SK-N-SH treated with all-trans-retinoic acid at 6 μM for 48 hours (cell line): ENCODE measurements around the gene RUNDC3A.

Source experiments
- ATAC-seq: fragments of 200-7000 bp; cut with Tn5 transposase; 3 replicates; pipeline ENCODE4 v1.9.1; 2020; ENCODE audit warnings: mild to moderate bottlenecking, moderate library complexity
- ARNTL ChIP-seq: fragments of 450-650 bp; formaldehyde crosslinking; IDR thresholded peaks from 2 replicates; pipeline ENCODE4 v1.5.0; 2020; ENCODE audit warnings: low read depth, mild to moderate bottlenecking, moderate library complexity, borderline replicate concordance
- CSDC2 ChIP-seq: fragments of 250-450 bp; sonication (Bioruptor Pico); IDR thresholded peaks from 2 replicates; pipeline ENCODE4 v1.5.0; 2020; ENCODE audit warnings: mild to moderate bottlenecking, moderate library complexity
- CSRNP3 ChIP-seq: fragments of 250-450 bp; sonication (Bioruptor Pico); IDR thresholded peaks from 2 replicates; pipeline ENCODE4 v1.5.1; 2021; ENCODE audit warnings: mild to moderate bottlenecking, moderate library complexity
- ESRRG ChIP-seq: fragments of 250-450 bp; sonication (Bioruptor Pico); IDR thresholded peaks from 2 replicates; pipeline ENCODE4 v1.6.1; 2021; ENCODE audit warnings: mild to moderate bottlenecking
- GLIS3 ChIP-seq: fragments of 250-450 bp; sonication (Bioruptor Pico); IDR thresholded peaks from 2 replicates; pipeline ENCODE4 v1.5.0; 2020; ENCODE audit warnings: mild to moderate bottlenecking, moderate library complexity
- ISL1 ChIP-seq: fragments of 250-450 bp; sonication (Bioruptor Pico); IDR thresholded peaks from 2 replicates; pipeline ENCODE4 v2.1.2; 2022; ENCODE audit warnings: mild to moderate bottlenecking, moderate library complexity
- OSR1 ChIP-seq: fragments of 250-450 bp; sonication (Bioruptor Pico); IDR thresholded peaks from 2 replicates; pipeline ENCODE4 v1.8.0; 2022; ENCODE audit warnings: moderate library complexity, mild to moderate bottlenecking, inconsistent platforms
- POU6F1 ChIP-seq: fragments of 250-450 bp; sonication (Bioruptor Pico); IDR thresholded peaks from 2 replicates; pipeline ENCODE4 v1.8.0; 2021; ENCODE audit warnings: low read depth, mild to moderate bottlenecking, moderate library complexity, borderline replicate concordance
- PPARA ChIP-seq: fragments of 250-450 bp; sonication (Bioruptor Pico); IDR thresholded peaks from 2 replicates; pipeline ENCODE4 v1.5.0; 2020; ENCODE audit warnings: mild to moderate bottlenecking, borderline replicate concordance
- RARB ChIP-seq: fragments of 250-450 bp; sonication (Bioruptor Pico); IDR thresholded peaks from 2 replicates; pipeline ENCODE4 v1.8.0; 2021; ENCODE audit warnings: mild to moderate bottlenecking, moderate library complexity
- SNAI2 ChIP-seq: fragments of 250-450 bp; sonication (Bioruptor Pico); IDR thresholded peaks from 2 replicates; pipeline ENCODE4 v1.5.0; 2020; ENCODE audit warnings: mild to moderate bottlenecking, moderate library complexity
- TOX ChIP-seq: fragments of 250-450 bp; sonication (Bioruptor Pico); IDR thresholded peaks from 2 replicates; pipeline ENCODE4 v1.8.0; 2021; ENCODE audit warnings: mild to moderate bottlenecking, moderate library complexity, borderline replicate concordance
- TSHZ2 ChIP-seq: fragments of 250-450 bp; sonication (Bioruptor Pico); IDR thresholded peaks from 2 replicates; pipeline ENCODE4 v1.5.0; 2020; ENCODE audit warnings: mild to moderate bottlenecking, moderate library complexity
- ZFP3 ChIP-seq: fragments of 250-450 bp; sonication (Bioruptor Pico); IDR thresholded peaks from 2 replicates; pipeline ENCODE4 v1.5.0; 2020; ENCODE audit warnings: mild to moderate bottlenecking, moderate library complexity
- ZFP30 ChIP-seq: fragments of 450-650 bp; formaldehyde crosslinking; IDR thresholded peaks from 2 replicates; pipeline ENCODE4 v1.5.0; 2022; ENCODE audit warnings: mild to moderate bottlenecking, moderate library complexity
- ZNF8 ChIP-seq: fragments of 450-650 bp; formaldehyde crosslinking; IDR thresholded peaks from 2 replicates; pipeline ENCODE4 v1.5.0; 2020; ENCODE audit warnings: mild to moderate bottlenecking, moderate library complexity
- TF ChIP-seq, protein P1 (sequence below): fragments of 250-450 bp; sonication (Bioruptor Pico); IDR thresholded peaks from 2 replicates; pipeline ENCODE4 v1.5.1; 2020; ENCODE audit warnings: low read depth, mild to moderate bottlenecking, moderate library complexity
- TF ChIP-seq, protein P2 (sequence below): fragments of 250-450 bp; sonication (Bioruptor Pico); IDR thresholded peaks from 2 replicates; pipeline ENCODE4 v1.8.0; 2020; ENCODE audit warnings: mild to moderate bottlenecking, moderate library complexity, borderline replicate concordance

The RUNDC3A gene

DNA sequence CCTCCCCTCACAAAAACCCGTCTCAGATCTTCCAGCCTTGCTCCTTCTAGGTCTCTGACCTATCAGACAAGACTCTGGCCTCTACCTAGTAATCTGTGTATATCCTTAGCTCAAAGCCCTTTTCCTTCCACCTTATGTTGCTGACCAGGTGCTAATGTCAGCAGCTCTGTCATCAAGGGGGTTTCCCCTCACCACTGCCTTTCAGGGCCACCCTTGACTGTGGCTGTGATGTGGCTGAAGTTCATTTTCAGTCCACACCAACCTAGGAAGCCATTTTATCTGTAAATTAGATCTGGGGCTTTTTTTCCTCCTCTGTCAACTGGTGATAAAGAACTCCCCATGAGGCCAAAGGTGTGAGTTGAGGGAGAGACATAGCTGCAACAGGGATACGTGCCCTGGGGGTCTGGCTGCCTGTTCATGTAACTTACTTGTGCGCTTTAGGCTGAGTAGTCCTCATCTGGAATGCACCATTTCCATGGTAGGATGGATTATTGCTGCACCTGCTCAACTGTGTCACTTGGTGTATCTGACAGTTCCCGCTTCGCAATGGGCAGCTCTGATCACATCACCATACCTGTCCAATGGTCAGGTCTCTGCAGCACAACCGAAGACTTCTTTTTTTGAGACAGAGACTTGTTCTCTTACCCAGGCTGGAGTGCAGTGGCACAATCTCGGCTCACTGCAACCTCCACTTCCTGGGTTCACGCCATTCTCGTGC lies 14.7 kb upstream of the RUNDC3A start:
- TF ChIP-seq ARNTL (no peak), OSR1 (no peak), TSHZ2 (no peak), ESRRG (CRISPR knock-in tag) (no peak), RARB (no peak), TOX (CRISPR knock-in tag) (no peak)
- TF ChIP-seq, protein P1, sequence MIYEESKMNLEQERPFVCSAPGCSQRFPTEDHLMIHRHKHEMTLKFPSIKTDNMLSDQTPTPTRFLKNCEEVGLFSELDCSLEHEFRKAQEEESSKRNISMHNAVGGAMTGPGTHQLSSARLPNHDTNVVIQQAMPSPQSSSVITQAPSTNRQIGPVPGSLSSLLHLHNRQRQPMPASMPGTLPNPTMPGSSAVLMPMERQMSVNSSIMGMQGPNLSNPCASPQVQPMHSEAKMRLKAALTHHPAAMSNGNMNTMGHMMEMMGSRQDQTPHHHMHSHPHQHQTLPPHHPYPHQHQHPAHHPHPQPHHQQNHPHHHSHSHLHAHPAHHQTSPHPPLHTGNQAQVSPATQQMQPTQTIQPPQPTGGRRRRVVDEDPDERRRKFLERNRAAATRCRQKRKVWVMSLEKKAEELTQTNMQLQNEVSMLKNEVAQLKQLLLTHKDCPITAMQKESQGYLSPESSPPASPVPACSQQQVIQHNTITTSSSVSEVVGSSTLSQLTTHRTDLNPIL = no peak

GRCh38 chr17:44297975-44298374 lies 10.4 kb upstream of the RUNDC3A start:
- ATAC-seq = no peak
- TF ChIP-seq RARB (no peak), ARNTL (no peak), CSRNP3 (CRISPR knock-in tag) (no peak), TOX (CRISPR knock-in tag) (no peak), GLIS3 (CRISPR knock-in tag) (no peak), ZNF8 (CRISPR knock-in tag) (no peak), ESRRG (CRISPR knock-in tag) (no peak), SNAI2 (no peak), POU6F1 (CRISPR knock-in tag) (no peak), CSDC2 (CRISPR knock-in tag) (no peak), TSHZ2 (no peak), ISL1 (CRISPR knock-in tag) (no peak), ZFP30 (no peak), PPARA (CRISPR knock-in tag) (no peak), ZFP3 (CRISPR knock-in tag) (no peak)
- TF ChIP-seq, protein P1 = no peak
- TF ChIP-seq, protein P2, sequence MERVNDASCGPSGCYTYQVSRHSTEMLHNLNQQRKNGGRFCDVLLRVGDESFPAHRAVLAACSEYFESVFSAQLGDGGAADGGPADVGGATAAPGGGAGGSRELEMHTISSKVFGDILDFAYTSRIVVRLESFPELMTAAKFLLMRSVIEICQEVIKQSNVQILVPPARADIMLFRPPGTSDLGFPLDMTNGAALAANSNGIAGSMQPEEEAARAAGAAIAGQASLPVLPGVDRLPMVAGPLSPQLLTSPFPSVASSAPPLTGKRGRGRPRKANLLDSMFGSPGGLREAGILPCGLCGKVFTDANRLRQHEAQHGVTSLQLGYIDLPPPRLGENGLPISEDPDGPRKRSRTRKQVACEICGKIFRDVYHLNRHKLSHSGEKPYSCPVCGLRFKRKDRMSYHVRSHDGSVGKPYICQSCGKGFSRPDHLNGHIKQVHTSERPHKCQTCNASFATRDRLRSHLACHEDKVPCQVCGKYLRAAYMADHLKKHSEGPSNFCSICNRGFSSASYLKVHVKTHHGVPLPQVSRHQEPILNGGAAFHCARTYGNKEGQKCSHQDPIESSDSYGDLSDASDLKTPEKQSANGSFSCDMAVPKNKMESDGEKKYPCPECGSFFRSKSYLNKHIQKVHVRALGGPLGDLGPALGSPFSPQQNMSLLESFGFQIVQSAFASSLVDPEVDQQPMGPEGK (CRISPR knock-in tag) = no peak

More for the DNA sequence above, 14.7 kb upstream of the RUNDC3A start:
- ATAC-seq = no peak
